ENCODE results near the gene TBC1D10A. TPM values are rescaled to one million over a fixed set of nuclear protein-coding genes. Genes with fewer than 3 reads are reported as not detected.

Gene TBC1D10A
- total RNA-seq, 2 experiments from 2014 or later, result 20.5 to 21.1 TPM

DNA sequence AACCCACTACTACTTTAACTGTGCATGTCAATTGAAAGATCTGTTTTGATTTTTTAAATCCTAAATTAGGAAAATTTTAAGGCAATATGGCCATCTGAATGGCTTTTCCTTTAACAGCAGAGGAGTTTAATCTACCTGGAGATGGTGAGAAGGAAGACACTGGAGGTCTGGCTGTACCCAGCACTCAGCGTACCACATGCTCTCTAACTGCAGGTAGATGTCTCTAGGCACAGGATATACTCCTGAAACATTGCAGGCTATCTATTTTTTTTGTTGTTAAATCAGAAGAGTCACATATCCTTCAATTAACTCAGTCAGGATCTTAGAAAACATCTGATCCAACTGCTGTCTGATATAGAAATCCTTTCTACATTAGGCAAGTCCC is 20.1 kb downstream of the TBC1D10A start:
- H3K27me3 Mint-ChIP-seq, result no peaks in the 10 kb centered on the region
- H3K36me3 Mint-ChIP-seq (ENCODE audit: low read depth), result peaks cover 6% of the 10 kb centered on the region
- peaks cover 95% of the 10 kb centered on the region for H3K4me1 Mint-ChIP-seq (ENCODE audit: low read depth)

GRCh38 chr22:30305906-30306626 is 20.7 kb downstream of the TBC1D10A start:
- DNase-seq, result peak; percentile 49

More for the DNA sequence above, 20.1 kb downstream of the TBC1D10A start:
- ChIA-PET CTCF (interaction anchor here (1.4 to 9.5 kb wide), 3 partner anchors 13 to 81 kb away, joined by 3 to 81 read pairs (median 4); partner anchors contain the start of genes CASTOR1 and RNF215), POLR2A (interaction anchor here (1.1 to 1.6 kb wide), 3 partner anchors 15 to 91 kb away, joined by 4 to 5 read pairs (median 4); partner anchors contain the start of gene SEC14L2)
- no peak for DNase-seq
- Mint-ChIP-seq H3K4me3 (peak overlapping the region; percentile 67), H3K27ac (peak overlapping the region; percentile 96), H3K9me3 (no peaks in the 10 kb centered on the region)
- TF ChIP-seq CTCF (IDR thresholded peaks at IDR 0.05), result no peak
- ATAC-seq, result no peak
- intact Hi-C loops (cut with micrococcal nuclease), result no loop called here

GRCh38 chr22:30305519-30305905 is 21.2 kb downstream of the TBC1D10A start:
- Mint-ChIP-seq H3K9me3 (no peaks in the 10 kb centered on the region), H3K4me1 (ENCODE audit: low read depth) (peaks cover 95% of the 10 kb centered on the region), H3K36me3 (ENCODE audit: low read depth) (peaks cover 14% of the 10 kb centered on the region), H3K4me3 (peak overlapping the region; percentile 67), H3K27me3 (no peaks in the 10 kb centered on the region), H3K27ac (peak overlapping the region; percentile 96)
- ChIA-PET POLR2A (interaction anchor here (0.6 to 2.9 kb wide), 5 partner anchors 8 to 51 kb away, joined by 3 to 15 read pairs (median 4); partner anchors contain the start of genes CCDC157 and SF3A1), CTCF (interaction anchor here (1.6 to 9.5 kb wide), 3 partner anchors 8 to 16 kb away, joined by 4 to 81 read pairs (median 7); partner anchors contain the start of gene CASTOR1)
- intact Hi-C loops (cut with micrococcal nuclease), result no loop called here
- DNase-seq, result peak; percentile 72
- no peak for TF ChIP-seq CTCF (IDR thresholded peaks at IDR 0.05)
- ATAC-seq, result peak; percentile 76

More at GRCh38 chr22:30305906-30306626, 20.7 kb downstream of the TBC1D10A start:
- ChIA-PET CTCF (interaction anchor here (1.4 to 9.5 kb wide), 4 partner anchors 10 to 81 kb away, joined by 3 to 81 read pairs (median 6); partner anchors contain the start of genes CASTOR1 and RNF215), POLR2A (interaction anchor here (0.6 to 1.6 kb wide), 6 partner anchors 15 to 91 kb away, joined by 3 to 5 read pairs (median 4); partner anchors contain the start of genes CCDC157, SEC14L2 and SF3A1)
- no peak for TF ChIP-seq CTCF (IDR thresholded peaks at IDR 0.05)
- Mint-ChIP-seq H3K36me3 (ENCODE audit: low read depth) (peaks cover 10% of the 10 kb centered on the region), H3K4me1 (ENCODE audit: low read depth) (peaks cover 95% of the 10 kb centered on the region), H3K27me3 (no peaks in the 10 kb centered on the region), H3K27ac (peak overlapping the region; percentile 96), H3K4me3 (peak overlapping the region; percentile 67), H3K9me3 (no peaks in the 10 kb centered on the region)
- ATAC-seq, result peak; percentile 53
- intact Hi-C loops (cut with micrococcal nuclease), result no loop called here

DNA sequence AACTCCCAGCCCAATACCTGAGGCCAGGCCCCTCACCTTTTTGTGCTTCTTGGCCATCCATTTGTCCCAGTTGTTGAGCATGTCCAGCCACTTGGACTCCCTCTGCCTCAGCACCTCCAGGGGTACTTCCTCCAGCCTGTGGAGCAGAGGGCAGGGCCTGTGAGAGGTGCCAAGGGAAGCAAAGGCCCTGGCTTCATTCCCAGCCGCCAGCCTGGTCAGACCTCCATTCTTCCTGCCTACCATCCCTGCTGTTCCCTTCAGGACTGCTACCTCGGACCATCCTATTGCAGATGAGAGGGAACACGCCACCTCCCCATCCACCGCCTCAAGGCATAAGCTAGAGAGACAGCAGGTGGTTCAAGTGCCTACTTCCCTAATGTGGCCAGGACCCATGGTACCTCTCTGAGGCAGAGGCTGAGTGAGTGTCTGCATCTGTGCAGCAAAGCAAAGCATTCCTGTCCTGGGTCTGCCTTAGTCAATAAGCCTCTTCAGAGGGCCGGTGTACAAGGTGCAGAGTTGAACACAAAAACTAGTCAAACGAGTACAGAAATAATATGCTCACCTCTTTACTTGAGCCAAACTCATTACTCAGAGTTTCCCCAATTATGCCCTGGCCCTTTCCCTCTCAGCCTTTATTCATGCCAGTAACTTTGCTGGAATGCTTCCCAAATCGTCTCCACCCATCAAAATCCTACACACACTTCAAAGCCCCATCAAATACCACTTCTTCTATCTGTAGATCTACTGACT is 22.1 kb downstream of the TBC1D10A start:
- peaks cover 16% of the 10 kb centered on the region for H3K36me3 Mint-ChIP-seq (ENCODE audit: low read depth)
- H3K27ac Mint-ChIP-seq, result peak overlapping the region; percentile 96
- ChIA-PET POLR2A (interaction anchor here (1.0 to 4.2 kb wide), 7 partner anchors 9 to 51 kb away, joined by 3 to 22 read pairs (median 4); partner anchors contain the start of gene SF3A1), CTCF (interaction anchor here (1.6 to 9.5 kb wide), 3 partner anchors 9 to 15 kb away, joined by 4 to 81 read pairs (median 7); partner anchors contain the start of gene CASTOR1)
- no peak for DNase-seq
- peak overlapping the region; percentile 67 for H3K4me3 Mint-ChIP-seq
- no peak for ATAC-seq
- peaks cover 88% of the 10 kb centered on the region for H3K4me1 Mint-ChIP-seq (ENCODE audit: low read depth)
- intact Hi-C loops (cut with micrococcal nuclease), result no loop called here
- TF ChIP-seq CTCF (IDR thresholded peaks at IDR 0.05), result no peak
- H3K9me3 Mint-ChIP-seq, result no peaks in the 10 kb centered on the region
- no peaks in the 10 kb centered on the region for H3K27me3 Mint-ChIP-seq
